DMS 273 treated with DMSO at 0.1 percent for 48 hours (cell line): ENCODE data around the gene RTN4.
"Not testable (repeated sequence)": the region's sequence is repeated elsewhere in the genome, so short reads cannot be mapped to it uniquely, and the experiment has no call there.

Experiments
- DNase-seq: peaks from one replicate; lab custom pipeline; 2025; lab: John Stamatoyannopoulos, UW

Gene RTN4

DNA sequence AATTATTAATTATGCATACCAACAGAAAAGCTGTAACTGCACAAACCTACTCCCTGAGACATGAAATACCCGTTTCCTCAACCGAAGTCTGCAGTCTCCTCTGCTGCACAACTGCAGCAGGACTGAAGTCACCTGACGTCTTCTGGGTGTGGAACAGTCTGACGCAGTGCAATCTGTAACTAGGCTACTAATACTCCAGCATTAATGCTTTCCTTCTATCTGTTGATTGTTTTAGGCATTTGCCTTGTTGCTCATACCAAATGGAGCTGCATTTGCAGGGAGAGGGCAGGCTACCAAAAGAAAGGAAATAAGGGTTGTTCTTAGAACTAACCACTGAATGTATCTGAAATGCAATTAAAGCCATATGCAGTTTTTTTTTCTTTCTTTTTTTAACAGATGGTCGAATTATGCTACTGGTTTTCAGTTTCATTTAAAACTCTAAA lies 40.1 kb downstream of the RTN4 start:
- peak; percentile 72 for DNase-seq

GRCh38 chr2:55009277-55010060 lies 40.8 kb downstream of the RTN4 start:
- no peak for DNase-seq

DNA sequence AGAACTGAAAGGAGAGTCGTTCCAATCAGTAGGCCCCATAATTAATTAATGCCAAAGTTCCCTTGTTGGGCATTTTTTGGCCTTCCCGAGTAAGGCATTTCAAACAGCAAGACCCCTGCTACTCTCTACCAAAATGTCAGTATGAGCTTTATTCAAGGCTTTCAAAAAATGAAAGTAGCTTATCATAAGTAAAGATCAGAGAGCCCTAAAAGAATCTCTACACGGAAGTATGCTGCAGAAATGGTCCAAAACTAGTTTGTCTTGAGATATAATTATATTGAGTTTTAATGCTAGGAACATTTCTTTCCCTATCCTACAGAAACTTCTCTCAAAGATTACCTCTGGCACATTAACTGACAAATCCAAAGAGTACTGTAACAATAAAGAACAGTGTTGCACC lies 43.9 kb downstream of the RTN4 start:
- DNase-seq = no peak

- DNase-seq = no peak
Observed at GRCh38 chr2:55003706-55004639, 46.3 kb downstream of the RTN4 start.

DNA sequence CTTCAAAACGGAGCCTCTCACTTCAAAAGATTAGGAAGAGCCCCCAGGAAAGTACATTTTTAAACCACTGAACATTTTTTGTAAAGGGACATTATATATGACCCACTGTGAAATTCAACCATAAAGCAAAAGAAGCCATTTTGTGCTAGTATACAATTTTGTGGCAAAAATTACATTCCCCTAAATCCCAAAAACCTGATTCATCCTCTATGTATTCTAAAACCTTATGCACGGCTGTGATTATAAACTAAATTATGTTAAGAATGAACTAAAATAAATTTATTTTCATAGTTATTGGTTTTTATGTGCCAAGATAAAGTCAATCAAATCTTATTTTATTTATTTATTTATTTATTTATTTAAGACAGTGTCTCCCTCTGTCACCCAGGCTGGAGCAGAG lies 48.5 kb downstream of the RTN4 start:
- no peak for DNase-seq

- DNase-seq = no peak
Observed at GRCh38 chr2:55000341-55000740, 49.9 kb downstream of the RTN4 start.

- peak; percentile 39 for DNase-seq
Observed at GRCh38 chr2:54999182-54999581, 51.1 kb downstream of the RTN4 start.

DNA sequence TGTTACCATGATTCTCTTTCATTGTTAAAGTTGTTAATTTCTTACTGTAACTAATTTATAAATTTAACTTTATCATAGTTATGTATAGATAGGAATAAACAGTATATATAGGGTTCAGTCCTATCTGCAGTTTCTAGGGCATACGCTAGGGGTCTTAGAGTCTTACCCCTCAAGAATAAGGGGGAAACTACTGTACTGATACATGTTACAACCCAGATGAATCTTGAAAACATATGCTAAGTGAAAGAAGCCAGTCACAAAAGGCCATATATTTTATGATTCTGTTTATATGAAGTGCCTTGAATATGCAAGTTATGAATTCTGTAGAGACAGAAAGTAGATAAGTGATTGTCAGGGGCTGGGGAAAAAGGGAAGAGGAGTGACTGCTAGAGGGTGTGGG lies 52.4 kb downstream of the RTN4 start:
- DNase-seq = no peak

GRCh38 chr2:54995553-54995952 lies 54.7 kb downstream of the RTN4 start:
- DNase-seq = no peak

- DNase-seq = not testable (repeated sequence)
Observed at GRCh38 chr2:54990694-54991093, 59.6 kb downstream of the RTN4 start.

DNA sequence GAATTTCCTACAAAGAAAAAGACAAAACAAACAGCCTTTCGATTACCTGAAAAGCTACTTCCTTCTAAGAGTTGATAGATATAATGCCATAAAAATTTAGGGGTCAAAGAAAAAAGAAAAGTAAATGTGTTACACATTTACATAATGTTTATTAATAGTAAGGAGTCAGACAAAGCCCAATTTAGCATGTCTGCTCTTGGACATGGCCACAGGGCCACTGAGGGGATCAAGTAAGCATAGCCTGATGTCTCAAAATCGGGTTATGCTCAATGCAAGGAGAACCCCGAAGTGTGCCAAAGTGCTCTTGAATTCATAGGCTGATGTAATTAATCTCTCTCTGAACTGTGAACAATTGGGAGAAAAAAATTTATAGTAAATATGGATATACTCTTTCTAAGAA lies 61.6 kb downstream of the RTN4 start:
- DNase-seq = no peak

DNA sequence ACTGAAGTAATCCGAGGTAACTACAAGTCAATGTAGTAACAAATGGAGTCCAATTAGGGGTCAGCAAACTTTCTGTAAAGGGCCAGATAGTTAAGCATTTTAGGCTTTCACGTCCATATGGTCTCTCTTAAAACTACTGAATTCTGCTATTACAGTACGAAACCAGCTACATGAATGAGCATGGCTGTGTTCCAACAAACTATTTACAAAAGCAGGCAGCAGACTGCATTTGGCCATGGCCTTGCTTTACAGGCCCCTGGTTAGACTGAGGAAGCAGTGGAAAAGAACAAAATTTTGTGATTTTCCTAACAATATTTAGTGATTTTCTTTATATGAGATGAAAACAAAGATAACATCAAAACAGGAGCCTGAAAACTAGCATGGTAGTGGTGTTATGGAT lies 64.0 kb downstream of the RTN4 start:
- peak; percentile 58 for DNase-seq

DNA sequence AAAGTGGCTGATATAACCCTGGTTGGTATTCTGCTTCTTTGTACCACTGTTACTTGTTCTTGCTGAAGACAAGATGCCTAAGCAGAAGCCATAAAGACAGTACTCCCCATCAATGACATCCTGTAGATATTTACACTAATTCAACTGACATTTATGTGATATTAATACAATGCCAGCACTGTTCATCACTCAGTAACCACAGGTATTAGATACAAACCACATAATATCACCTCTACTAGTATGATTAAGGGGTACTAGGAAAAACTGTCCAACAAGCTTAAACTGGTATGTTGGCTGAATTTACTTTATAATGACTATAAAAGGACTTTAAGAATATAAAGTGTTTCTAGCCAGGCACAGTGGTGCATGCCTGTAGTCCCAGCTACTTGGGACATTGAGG lies 65.8 kb downstream of the RTN4 start:
- DNase-seq = no peak

DNA sequence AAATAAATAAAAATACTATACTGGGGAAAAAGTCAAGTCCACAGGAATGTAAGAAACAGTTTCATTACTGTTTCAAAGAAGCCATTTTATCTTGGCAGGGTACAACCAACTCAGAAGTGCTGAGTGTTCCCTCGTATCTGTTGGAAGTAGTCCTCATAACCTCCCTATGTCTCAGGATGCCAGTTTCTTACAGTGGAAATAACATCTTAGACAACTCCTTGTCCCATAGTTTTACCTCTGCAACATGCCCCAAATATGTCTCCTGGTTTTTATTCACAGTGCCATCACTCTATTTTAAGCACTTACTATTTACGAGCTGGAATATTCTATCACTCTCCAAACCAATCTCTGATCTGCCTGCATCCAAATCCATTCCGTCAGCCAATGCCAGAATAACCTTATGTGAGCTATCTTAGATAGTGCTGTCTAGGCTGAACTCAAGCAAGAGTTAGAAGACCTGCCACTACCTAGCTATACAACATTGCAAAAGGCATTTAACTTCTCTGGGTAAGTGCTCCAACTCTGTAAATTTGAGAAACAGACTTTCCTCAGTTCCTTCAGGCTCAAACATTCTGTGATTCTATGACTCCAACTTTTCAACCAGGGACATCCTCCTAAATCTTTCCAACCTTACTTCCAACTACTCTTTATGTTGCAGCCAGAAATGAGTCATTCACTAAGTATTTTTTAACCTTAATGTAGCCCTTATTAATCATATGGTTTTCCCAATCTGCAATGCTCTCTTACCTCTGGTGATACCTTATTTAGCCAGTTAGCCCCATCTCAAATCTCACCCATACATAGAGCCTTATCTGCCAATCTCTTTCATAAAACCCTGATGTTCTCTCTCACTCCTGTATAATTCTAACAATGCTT lies 66.7 kb downstream of the RTN4 start:
- DNase-seq = no peak

DNA sequence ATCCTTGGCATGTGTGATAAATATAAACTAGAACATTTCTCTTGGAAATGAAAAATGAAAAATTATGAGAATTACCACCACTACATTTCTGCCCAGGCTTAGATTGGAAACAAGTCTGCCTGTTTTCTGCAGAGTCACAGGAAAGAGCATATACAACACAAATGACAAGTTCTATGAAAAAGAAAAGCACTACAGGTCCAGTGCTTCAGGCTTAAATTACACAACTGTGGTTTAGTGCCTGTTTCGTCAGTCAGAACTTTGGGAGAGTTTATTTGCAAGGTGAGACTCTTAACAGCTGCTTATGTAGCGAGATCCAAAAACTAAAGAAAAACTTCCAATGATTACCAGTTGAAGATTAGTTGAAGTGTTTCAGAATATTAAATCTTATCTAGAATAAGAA lies 68.9 kb downstream of the RTN4 start:
- DNase-seq = no peak

DNA sequence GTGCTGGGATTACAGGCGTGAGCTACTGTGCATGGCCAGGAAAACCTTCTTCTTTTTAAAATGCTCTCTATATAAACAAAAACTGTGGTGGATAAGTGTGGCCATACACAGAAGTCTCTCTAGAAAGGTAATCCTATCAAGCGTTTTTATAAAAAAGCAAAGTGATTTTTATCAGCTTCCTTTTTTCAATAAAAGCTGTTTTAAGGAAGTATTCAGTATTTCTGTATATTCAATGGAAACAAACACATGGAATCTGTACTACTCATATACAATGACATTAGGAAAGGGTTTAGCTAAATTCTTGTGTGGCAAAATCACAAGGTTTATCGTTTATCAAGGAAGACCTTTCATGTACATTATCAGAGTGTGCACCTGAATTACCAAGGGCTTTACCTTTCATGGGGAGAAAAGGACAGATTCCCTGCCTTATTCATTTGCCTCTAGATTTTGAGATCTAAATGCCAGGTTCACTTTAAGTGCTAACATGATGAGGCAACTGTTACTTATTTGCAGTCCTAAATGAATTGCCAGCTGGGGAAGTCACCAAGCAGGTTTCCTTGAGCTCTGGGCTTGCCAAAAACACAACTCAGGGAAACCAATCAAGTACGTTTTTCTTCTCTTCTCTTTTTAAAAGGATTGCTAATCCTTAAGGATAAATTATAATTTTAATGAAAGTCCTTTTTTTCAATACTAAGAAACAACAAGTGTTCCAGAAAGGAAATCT lies 70.8 kb downstream of the RTN4 start:
- DNase-seq = no peak

- no peak for DNase-seq
Observed at GRCh38 chr2:54977149-54977548, 73.1 kb downstream of the RTN4 start.

GRCh38 chr2:54975598-54976492 lies 74.4 kb downstream of the RTN4 start:
- DNase-seq = no peak

GRCh38 chr2:54975175-54975574 lies 75.1 kb downstream of the RTN4 start:
- DNase-seq = no peak

GRCh38 chr2:54969940-54970338 lies 80.3 kb downstream of the RTN4 start:
- no peak for DNase-seq
